Gastrocnemius medialis (tissue), 4 donors: ENCODE results near the gene SLC5A2. TPM values are rescaled to one million over a fixed set of nuclear protein-coding genes. Genes with fewer than 3 reads are reported as not detected.
A peak's percentile ranks its signal among the peaks of the same experiment; 100 is the strongest.

Source experiments
- ATAC-seq, 2 donors: fragments of 150-250 bp; one replicate each; pipeline ENCODE4 v1.9.1; 2016
- DNase-seq, 2 donors: peaks; one replicate each; pipeline ENCODE4 v3.0.0-alpha.2; 2019
- H3K27ac ChIP-seq, 4 donors: fragments of 200-600 bp; sonication (generic); 1 replicate in 1 of 4; 2 replicates in 3 of 4; pipeline ENCODE4 v1.5.1; 2016 to 2018; ENCODE audit warnings: mild to moderate bottlenecking in 2 of 4, moderate library complexity in 1 of 4
- H3K27me3 ChIP-seq, 3 donors: fragments of 200-600 bp; sonication (generic) in 2 of 3; 1 replicate in 1 of 3; 2 replicates in 2 of 3; pipeline versions ENCODE4 v1.5.1 to v1.6.0; 2016 to 2019; ENCODE audit warnings: mild to moderate bottlenecking in 1 of 3, moderate library complexity in 1 of 3
- H3K36me3 ChIP-seq, 2 donors: fragments of 200-600 bp; sonication (generic) in 1 of 2; one replicate each; pipeline ENCODE4 v1.5.1; 2017 to 2018
- H3K4me1 ChIP-seq, 2 donors: fragments of 200-600 bp; sonication (generic) in 1 of 2; one replicate each; pipeline ENCODE4 v1.5.1; 2016 to 2017; ENCODE audit warnings: mild to moderate bottlenecking in 2 of 2
- H3K4me3 ChIP-seq, 4 donors: fragments of 200-600 bp; sonication (generic) in 3 of 4; 1 replicate in 1 of 4; 2 replicates in 3 of 4; pipeline ENCODE4 v1.5.1; 2016 to 2019; ENCODE audit warnings: mild to moderate bottlenecking in 2 of 4
- H3K9me3 ChIP-seq, 3 donors: fragments of 200-600 bp; sonication (generic) in 2 of 3; 1 replicate in 1 of 3; 2 replicates in 2 of 3; pipeline ENCODE4 v1.5.1; 2016 to 2019
- CTCF ChIP-seq, 5 experiments: fragments of 450-650 bp in 3 of 5; fragments of 200-600 bp in 2 of 5; sonication (generic) in 2 of 5; IDR thresholded peaks in 4 of 5; conservative IDR thresholded peaks in 1 of 5; 1 replicate in 4 of 5; 2 replicates in 1 of 5; pipeline ENCODE4 v1.5.1; 2016 to 2019; ENCODE audit warnings: antibody characterized with exemption in 5 of 5, mild to moderate bottlenecking in 3 of 5, moderate library complexity in 3 of 5
- POLR2A ChIP-seq, 2 donors: fragments of 450-650 bp; IDR thresholded peaks; one replicate each; pipeline ENCODE4 v1.6.1; 2017; ENCODE audit warnings: antibody characterized with exemption in 2 of 2, mild to moderate bottlenecking in 2 of 2, moderate library complexity in 2 of 2
- in situ Hi-C, 4 donors: fragments of 200-750 bp; cut with MboI; loops; one replicate each; pipeline versions ENCODE4 v1.15.0 to v1.8.0; 2017; ENCODE audit warnings: low sequenced_read_pairs in 4 of 4
- intact Hi-C: fragments of 100-400 bp; cut with DNase I; formaldehyde crosslinking; loops from one replicate; pipeline ENCODE4 v1.15.1; 2023; ENCODE audit warnings: low total_unique reads
- total RNA-seq, 4 donors: library from RNA; depleted of rRNA; stranded (reverse); fragments of >200 nt; gene quantifications; one replicate each; pipeline versions ENCODE4 v1.1.0 to v1.2.3, GENCODE V29; 2016

SLC5A2 gene
- total RNA-seq, 4 donors from 2014 or later, result not detected

DNA sequence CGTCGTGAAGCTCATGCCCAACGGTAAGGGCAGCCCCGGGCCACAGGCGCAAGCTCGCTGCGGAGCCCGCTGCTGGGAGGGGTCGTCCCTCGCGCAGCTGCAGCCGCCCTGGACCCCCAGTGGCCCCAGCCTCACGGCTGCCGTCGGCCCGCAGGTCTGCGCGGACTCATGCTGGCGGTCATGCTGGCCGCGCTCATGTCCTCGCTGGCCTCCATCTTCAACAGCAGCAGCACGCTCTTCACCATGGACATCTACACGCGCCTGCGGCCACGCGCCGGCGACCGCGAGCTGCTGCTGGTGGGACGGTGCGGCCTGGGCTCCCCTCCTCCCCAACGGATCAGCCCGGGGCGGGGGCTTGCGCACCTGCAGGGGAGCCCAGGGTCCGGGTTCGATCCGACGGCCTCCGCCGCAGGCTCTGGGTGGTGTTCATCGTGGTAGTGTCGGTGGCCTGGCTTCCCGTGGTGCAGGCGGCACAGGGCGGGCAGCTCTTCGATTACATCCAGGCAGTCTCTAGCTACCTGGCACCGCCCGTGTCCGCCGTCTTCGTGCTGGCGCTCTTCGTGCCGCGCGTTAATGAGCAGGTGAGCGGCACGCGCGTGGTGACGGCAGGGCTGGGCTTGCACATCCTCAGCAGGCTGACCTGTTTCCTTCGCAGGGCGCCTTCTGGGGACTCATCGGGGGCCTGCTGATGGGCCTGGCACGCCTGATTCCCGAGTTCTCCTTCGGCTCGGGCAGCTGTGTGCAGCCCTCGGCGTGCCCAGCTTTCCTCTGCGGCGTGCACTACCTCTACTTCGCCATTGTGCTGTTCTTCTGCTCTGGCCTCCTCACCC is 5.8 kb downstream of the SLC5A2 start:
- peak in 1 of 2 donors; percentile 7 for ATAC-seq
- DNase-seq, result no peak
- no peak overlapping the region for H3K27ac ChIP-seq

DNA sequence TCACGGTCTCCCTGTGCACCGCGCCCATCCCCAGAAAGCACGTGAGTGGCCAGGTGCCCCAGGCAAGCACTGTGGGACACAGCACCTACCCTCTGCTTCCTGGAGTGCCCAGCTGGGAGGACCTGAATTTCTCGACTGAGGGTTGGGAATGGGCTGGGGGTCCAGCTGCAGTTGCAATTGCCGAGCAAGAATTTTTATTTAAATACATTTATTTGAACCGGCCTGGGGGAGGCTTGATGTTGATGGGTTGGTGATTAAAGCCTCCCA is 6.3 kb downstream of the SLC5A2 start:
- Histone ChIP-seq H3K4me1 (peaks cover 8 to 19% of the 10 kb centered on the region in 2 donors), H3K27ac (no peak overlapping the region), H3K36me3 (peaks cover 0 to 27% of the 10 kb centered on the region in 2 donors), H3K4me3 (no peak overlapping the region), H3K27me3 (peaks cover 36 to 40% (median 38%) of the 10 kb centered on the region in 3 donors), H3K9me3 (no peaks in the 10 kb centered on the region)
- intact Hi-C loops, result no loop called here
- TF ChIP-seq CTCF (IDR thresholded peaks at IDR 0.05 in 4 of 5, conservative IDR thresholded peaks at IDR 0.05 in 1 of 5) (no peak), POLR2A (IDR thresholded peaks at IDR 0.05) (no peak)
- DNase-seq (no peak), ATAC-seq (no peak)
- in situ Hi-C loops, result no loop called here

More for the DNA sequence above, 5.8 kb downstream of the SLC5A2 start:
- in situ Hi-C loops (no loop called here), intact Hi-C loops (no loop called here)
- peaks cover 0 to 22% of the 10 kb centered on the region in 2 donors for H3K36me3 ChIP-seq
- peak overlapping the region; percentile 45 to 78 (median 60) for H3K4me3 ChIP-seq
- H3K9me3 ChIP-seq, result no peaks in the 10 kb centered on the region
- peaks cover 36 to 40% (median 38%) of the 10 kb centered on the region in 3 donors for H3K27me3 ChIP-seq
- TF ChIP-seq POLR2A (IDR thresholded peaks at IDR 0.05) (no peak), CTCF (IDR thresholded peaks at IDR 0.05 in 4 of 5, conservative IDR thresholded peaks at IDR 0.05 in 1 of 5) (no peak)
- H3K4me1 ChIP-seq, result peaks cover 8 to 19% of the 10 kb centered on the region in 2 donors

DNA sequence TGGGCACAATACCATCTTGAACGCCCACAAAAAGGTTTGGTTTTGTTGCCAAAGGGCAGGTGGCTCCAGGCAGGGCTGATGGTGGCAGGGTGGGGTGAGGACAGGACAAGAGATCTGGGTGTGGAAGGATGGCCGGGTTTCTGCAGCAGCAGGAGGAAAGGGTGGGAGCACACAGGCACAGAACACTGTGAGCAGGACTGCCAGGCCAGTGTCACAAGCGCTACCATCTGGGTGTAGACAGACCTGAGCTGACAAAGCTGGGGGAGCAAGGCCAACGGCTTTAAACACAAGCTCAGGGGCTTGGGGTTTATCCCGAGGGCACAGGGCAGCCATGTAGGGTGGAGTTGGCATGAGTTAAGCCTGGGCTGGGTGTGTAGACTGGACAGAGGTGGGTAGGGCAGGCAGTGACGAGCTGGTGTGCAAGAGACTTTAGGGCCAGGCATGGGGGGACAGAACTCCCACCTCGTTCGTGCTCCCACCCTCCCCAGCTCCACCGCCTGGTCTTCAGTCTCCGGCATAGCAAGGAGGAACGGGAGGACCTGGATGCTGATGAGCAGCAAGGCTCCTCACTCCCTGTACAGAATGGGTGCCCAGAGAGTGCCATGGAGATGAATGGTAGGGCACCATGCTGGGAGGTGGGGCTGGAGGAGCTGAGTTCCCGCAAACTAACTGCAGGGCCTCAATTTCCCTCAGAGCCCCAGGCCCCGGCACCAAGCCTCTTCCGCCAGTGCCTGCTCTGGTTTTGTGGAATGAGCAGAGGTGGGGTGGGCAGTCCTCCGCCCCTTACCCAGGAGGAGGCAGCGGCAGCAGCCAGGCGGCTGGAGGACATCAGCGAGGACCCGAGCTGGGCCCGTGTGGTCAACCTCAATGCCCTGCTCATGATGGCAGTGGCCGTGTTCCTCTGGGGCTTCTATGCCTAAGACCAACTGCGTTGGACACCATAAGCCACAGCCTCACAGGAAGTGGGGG is 7.0 kb downstream of the SLC5A2 start:
- in situ Hi-C loops (no loop called here), intact Hi-C loops (no loop called here)
- TF ChIP-seq POLR2A (IDR thresholded peaks at IDR 0.05) (no peak), CTCF (IDR thresholded peaks at IDR 0.05 in 4 of 5, conservative IDR thresholded peaks at IDR 0.05 in 1 of 5) (no peak)

GRCh38 chr16:31491778-31492418 is 9.0 kb downstream of the SLC5A2 start:
- in situ Hi-C loops, result no loop called here
- Histone ChIP-seq H3K9me3 (no peaks in the 10 kb centered on the region), H3K4me3 (no peak overlapping the region), H3K36me3 (peaks cover 0 to 53% of the 10 kb centered on the region in 2 donors), H3K4me1 (peaks cover 8 to 19% of the 10 kb centered on the region in 2 donors), H3K27ac (no peak overlapping the region), H3K27me3 (peaks cover 14 to 15% (median 14%) of the 10 kb centered on the region in 3 donors)
- intact Hi-C loops, result no loop called here
- ATAC-seq (no peak), DNase-seq (no peak)
- TF ChIP-seq POLR2A (IDR thresholded peaks at IDR 0.05) (no peak), CTCF (IDR thresholded peaks at IDR 0.05 in 4 of 5, conservative IDR thresholded peaks at IDR 0.05 in 1 of 5) (no peak)

More for the DNA sequence above, 7.0 kb downstream of the SLC5A2 start:
- ATAC-seq (no peak), DNase-seq (no peak)
- Histone ChIP-seq H3K4me3 (no peak overlapping the region), H3K4me1 (peaks cover 8 to 19% of the 10 kb centered on the region in 2 donors), H3K27me3 (peaks cover 33 to 35% (median 34%) of the 10 kb centered on the region in 3 donors), H3K9me3 (no peaks in the 10 kb centered on the region), H3K27ac (no peak overlapping the region), H3K36me3 (peaks cover 0 to 33% of the 10 kb centered on the region in 2 donors)
